Measurements from ENCODE around the gene FAM151A.

The FAM151A gene

DNA sequence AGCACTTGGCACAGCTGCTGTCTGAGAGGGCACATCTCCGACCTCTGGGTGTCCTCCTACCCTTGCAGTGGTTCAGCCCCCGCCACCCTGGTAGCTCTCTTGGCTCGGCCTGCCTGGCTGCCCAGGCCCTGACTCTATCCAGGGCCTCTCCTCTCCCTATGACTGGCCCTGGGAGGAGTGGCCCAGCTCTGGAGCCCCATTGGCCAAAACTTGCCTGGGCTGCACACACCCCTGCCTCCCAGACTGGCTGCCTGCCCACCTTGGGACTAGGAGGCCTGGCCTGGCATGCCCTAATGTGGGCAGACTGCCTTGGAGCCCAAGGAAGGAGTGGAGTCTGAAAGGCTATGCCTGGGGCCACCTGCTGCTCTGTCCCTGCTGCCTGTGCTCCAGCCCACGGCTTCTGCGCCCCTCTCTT lies 41.7 kb downstream of the FAM151A start:
- no peak for DNase-seq (ENCODE audit: extremely low read depth in 1 of 2, low read depth in 1 of 2)

DNA sequence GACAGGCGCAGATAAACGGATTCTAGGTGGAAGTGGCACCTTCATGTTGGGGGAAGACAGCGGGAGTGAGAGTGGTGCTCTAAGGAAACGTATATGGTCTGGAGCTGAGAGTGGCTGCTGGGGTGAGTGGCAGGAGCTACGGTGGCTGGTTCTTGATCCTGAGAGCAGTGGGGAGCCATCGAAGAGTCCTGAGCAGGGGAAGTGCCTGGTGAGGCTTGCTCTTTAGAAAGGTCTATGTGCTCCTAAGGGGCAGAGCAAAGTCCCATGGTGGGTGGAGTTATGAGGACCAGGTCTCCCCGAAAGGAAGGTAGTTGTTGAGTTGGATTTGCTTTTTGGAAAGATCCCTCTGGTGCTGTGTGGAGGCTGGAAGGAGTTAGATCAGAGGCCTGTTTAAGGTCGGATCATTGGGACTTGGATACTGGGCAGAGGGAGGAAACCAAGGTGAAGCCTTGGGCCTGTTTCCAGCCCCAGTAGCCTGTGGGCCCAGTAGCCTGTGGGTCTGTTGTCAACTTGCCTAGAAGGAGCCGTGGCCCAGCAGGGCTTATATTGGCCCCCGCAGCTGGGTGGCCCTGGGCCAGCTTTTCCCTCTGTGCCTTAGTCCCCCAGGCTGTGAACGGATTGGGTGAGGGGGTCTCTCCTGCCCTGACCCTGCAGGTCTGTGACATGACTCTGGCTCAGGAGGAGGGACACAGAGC lies 42.3 kb downstream of the FAM151A start:
- DNase-seq (ENCODE audit: extremely low read depth in 1 of 2, low read depth in 1 of 2): no peak

DNA sequence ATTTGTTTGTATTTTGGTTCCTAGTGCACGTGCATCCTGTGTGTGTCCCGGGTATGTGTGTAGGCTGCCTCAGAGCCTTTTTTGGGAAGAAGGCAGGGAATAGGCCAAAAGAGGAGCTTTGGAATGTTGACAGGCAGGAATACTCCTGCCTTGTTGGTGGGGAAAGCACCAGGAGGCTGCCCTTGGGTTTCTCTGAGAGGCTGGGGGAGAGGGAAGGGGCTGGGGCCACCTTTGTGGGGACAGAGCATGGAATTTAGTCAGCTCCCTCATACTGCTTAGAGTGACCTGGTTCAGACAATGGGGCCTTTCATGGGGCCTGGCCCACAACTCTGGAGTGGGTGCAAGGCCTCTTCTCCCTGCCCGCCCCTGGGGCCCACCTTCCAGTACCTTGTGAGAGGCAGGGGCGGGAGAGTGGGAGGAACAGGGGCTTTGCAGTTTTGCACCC lies 44.0 kb downstream of the FAM151A start:
- DNase-seq (ENCODE audit: extremely low read depth in 1 of 2, low read depth in 1 of 2): no peak

DNA sequence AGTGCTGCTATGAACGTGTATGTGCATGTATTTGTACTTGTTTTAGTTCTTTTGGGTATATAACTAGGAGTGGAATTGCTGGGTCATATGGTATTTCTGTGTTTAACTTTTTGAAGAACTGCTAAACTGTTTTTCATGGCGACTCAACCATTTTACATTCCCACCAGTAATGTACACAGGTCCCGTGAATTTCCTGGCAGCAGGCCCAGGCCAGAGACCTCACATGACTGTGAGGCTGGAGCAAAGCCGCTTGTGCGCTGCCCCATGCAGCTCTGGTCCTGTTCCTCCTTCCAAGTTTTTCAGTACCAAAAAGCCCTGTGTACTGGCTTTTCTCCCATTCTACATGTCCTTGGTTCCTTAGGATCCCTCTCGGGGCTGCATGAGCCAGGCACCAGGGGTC lies 45.7 kb downstream of the FAM151A start:
- no peak for DNase-seq (ENCODE audit: extremely low read depth in 1 of 2, low read depth in 1 of 2)

DNA sequence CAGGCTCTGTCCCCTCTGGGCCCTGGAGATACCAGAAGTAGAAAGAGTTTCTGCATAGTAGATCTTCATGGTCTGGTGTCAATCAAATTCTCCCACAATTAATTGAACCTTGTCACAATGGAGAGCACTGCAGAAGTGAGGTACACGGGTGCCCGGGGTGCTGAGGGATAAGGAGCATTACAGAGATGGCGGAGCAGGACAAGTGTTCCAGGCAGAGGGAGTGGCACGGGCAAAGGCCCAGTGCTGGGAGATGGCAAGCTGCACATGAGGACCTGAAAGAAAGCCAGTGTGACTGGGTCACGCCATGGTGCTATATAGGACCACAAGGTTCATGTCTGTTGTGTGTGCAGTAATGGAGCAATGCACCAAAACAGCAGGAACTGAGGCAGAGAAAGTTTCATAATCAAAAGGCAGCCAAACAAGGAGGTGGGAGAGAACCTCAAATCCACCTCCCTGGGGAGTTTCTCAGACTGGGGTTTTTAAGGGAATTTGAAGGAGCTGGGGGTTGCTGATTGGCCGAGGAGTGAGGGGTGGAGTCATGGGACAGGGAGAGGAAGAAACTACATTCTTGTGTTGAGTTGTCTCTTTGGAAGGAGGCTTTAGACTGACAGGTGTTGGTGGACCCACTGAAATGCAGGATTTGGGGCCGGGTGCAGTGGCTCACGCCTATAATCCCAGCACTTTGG lies 47.6 kb downstream of the FAM151A start:
- DNase-seq (ENCODE audit: extremely low read depth in 1 of 2, low read depth in 1 of 2): no peak

DNA sequence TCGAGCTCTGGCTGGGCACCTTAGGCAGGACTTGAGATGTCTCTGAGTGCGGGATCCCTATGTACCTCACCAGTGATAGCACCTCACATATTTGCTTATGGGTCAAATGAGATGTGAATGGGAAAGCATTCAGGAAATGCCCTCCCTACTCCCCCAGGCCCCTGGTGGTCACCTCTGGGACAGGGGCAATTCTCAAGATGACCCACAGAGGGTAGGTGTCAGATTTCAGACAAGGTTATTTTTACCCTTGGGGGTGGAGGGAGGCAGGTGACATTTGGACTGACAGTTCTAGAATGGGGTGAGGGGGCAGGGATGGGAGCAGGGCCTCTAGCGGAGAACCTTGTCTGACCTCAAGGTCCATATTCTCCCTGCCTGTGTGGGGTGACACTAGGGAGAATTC lies 48.2 kb downstream of the FAM151A start:
- no peak for DNase-seq (ENCODE audit: extremely low read depth in 1 of 2, low read depth in 1 of 2)

DNA sequence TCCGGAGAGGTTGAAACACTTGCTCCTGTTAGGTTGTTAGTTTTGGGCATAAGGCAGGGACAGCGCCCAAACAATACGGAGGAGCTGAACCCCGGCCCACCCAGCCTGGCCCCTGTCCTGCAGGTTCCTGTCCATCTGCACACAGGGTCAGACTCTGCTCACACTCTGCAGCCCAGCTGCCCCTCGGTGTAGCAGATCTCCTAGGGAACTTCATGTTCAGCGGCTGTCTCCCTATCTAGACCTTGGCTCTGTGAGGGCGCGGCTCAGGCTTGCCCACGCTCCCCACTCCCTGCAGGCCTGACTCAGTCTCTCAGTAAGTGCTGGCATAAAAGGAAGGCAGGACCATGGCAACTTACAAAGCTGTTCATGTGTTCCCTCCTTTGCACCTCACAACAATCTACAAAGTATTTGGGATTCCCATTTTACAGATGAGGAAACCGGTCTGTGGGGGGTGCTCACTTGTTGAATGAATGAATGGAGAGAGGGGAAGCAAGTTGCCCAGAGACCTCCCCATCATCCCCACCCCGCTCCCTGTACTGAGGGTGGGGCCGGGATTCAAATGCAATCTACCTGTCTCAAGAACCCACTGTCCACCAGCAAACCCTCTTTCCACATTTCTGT lies 49.1 kb downstream of the FAM151A start:
- no peak for DNase-seq (ENCODE audit: extremely low read depth in 1 of 2, low read depth in 1 of 2)

DNA sequence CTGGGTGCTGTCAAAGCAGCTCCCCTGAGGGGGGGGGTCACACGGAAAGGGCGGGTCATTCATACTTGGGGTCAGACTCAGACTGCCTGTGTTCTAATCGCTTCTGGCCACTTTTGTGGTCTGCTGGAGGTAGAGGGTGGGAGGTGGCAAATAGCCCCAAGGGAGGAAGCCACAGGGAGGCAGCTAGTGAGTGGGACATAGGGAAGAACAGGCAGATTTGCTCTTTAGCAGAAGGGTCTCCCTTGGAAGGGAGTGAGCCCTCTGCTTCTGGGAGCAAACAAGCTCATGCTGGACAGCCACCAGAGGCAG lies 50.8 kb downstream of the FAM151A start:
- DNase-seq (ENCODE audit: extremely low read depth in 1 of 2, low read depth in 1 of 2): no peak

DNA sequence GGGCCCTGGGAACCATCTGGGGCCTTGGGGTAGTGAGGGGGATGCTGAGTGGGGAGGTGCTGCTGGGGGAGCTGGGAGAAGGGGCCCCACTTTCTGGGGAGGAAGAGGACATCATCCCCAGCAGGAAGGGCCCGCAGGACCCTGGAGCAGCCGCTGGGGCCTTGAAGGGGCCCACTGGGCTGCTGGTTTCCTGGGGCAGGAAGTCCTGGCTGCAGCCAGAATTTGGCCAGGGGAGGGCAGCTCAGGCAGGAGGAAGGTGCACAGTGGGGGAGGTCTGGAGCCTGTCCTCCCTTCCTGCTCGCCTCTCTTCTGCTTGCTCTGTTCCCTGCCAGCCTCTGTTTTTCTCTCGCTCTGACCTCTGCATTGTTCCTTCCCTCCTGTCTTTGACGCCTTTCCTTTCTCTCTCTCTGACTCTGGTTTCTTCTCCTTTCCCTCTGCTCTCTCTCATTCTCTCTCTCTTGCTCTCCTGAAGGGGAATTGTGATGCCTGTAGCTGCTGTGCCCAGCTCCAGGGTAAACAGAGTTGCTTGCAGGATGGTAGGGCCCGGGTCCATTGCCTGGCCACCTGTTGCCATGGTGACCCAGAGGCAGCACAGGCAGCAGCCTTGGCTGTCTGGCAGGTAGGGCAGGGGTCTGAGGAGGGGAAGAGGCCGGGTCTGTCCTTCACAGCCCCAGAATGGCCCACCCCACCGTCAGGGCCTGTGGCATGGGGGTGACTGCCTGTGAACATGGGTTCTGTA lies 51.4 kb downstream of the FAM151A start:
- no peak for DNase-seq (ENCODE audit: extremely low read depth in 1 of 2, low read depth in 1 of 2)

DNA sequence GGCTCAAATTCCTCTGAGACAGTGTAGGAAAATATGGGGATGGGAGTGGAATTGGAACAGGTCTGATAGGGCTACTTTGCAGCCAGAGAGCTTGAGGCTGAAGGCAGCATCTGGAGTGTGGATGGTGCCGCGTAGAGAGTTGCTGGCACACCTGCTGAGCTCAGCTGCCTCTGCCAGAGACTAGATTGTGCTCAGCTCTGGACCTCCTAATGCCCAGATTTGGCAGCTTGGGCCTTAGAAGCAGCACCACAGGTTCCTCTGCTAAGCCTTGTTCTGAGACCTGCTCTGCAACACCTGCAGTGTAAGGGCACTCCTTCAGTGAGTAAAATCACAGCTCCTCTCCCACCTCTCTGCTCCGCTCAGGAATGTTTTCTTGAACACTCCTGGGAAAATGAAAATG lies 52.0 kb downstream of the FAM151A start:
- DNase-seq (ENCODE audit: extremely low read depth in 1 of 2, low read depth in 1 of 2): no peak

DNA sequence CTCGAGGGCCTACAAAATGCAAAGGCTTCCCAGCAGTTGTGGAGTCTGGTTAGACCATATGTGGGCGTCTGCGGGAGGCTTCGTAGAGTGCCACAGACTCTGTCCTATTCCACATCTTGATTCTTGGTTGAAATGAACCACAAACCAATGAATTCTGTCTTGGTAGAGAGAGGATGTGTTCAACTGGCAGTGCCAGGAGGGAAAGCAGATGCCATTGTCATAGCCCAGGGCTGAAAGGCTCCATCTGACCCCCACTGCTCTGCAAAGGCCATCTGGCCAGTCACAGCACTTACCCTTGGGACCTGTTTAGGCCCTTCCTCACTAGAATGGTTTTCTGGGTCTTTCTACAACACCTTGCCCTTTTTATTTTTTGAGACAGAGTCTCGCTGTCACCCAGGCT lies 53.2 kb downstream of the FAM151A start:
- no peak for DNase-seq (ENCODE audit: extremely low read depth in 1 of 2, low read depth in 1 of 2)

DNA sequence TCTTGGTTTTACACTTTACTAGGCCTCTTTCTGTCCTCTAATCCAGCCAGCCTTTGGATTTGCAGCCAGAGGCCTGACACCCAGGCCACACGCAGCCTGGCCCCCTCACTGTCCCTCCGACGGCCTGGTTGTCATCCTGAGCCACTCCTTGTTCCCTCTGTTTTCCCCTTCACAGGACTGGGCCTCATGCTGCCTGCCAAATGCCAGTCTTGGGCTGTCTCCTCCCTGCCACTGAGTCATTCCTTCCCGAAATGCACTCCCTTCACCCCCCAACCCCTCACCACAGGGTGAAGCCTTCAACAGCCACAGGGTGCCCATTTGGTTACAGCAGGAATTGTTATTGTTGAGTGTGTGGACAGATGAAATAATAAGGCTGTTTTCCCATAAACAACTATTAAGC lies 54.0 kb downstream of the FAM151A start:
- DNase-seq (ENCODE audit: extremely low read depth in 1 of 2, low read depth in 1 of 2): no peak

DNA sequence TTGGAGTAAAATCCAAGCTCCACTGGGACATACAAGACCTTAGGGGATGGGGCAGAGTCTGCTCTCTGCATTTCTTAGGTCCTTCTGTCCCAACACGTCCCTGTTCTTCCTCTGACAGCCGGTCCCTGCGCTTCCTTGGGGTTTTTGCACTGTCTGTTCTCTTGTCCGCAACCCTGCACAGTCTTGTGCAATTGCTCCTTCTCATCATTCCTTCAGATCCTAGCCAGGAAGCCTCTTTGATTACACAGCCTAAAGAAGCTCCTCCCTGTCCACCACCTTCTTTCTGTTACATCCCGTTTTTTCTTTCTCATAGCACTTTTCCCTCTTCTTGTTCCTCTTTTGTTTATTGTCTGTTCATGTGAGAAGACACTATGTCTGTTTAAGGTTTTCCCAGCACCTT lies 55.4 kb downstream of the FAM151A start:
- no peak for DNase-seq (ENCODE audit: extremely low read depth in 1 of 2, low read depth in 1 of 2)

DNA sequence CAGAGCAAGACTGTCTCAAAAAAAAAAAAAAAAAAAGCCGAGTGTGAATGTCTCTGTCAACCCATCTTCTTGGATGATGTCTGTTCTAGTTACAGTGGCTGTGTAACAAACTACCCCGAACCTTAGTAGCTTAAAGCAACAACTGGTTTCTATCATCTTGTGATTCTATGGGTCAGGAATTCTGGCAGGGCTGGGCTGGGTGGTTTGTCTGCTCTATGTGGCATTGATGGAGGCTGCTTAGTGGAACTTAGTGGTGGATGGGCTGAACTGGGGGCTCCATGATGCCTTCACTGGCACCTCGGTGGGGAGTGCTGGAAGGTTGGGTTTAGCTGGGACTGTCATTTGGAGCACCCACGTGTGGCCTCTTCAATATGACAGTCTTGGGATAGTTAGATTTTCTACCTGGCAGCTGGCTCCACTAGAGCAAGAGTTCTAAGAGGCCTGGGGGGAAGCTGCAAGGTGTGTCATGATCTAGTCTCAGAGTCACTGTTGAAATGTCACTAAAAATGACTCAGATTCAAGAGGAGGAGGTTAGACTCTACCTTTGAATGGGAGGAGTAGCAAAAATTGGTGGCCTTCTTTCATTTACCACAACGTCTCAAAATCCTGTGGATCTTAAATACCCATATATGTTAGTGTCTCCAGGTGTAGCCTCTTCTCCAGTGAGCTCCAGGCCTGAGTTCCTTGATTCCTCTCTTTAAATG lies 56.7 kb downstream of the FAM151A start:
- no peak for DNase-seq (ENCODE audit: extremely low read depth in 1 of 2, low read depth in 1 of 2)

DNA sequence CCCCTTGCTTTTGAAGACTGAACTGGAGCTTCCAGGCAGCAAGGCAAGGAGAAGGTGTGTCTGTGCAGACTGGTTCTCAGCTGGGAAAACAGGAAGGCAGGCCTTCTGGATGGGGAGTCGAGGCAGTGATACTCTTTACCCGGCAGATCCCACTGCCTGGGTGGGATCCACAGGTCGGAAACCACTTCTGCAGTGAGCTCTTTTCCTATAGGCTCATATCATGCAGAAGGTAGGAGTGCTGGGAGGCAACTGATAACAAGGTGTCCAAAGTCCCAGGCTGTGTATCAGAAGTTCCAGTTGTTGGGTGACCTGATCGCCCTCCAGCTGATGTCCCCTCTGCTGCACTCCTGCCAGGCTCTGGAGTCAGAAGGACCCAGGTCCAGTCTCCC lies 58.2 kb downstream of the FAM151A start:
- DNase-seq (ENCODE audit: extremely low read depth in 1 of 2, low read depth in 1 of 2): no peak

DNA sequence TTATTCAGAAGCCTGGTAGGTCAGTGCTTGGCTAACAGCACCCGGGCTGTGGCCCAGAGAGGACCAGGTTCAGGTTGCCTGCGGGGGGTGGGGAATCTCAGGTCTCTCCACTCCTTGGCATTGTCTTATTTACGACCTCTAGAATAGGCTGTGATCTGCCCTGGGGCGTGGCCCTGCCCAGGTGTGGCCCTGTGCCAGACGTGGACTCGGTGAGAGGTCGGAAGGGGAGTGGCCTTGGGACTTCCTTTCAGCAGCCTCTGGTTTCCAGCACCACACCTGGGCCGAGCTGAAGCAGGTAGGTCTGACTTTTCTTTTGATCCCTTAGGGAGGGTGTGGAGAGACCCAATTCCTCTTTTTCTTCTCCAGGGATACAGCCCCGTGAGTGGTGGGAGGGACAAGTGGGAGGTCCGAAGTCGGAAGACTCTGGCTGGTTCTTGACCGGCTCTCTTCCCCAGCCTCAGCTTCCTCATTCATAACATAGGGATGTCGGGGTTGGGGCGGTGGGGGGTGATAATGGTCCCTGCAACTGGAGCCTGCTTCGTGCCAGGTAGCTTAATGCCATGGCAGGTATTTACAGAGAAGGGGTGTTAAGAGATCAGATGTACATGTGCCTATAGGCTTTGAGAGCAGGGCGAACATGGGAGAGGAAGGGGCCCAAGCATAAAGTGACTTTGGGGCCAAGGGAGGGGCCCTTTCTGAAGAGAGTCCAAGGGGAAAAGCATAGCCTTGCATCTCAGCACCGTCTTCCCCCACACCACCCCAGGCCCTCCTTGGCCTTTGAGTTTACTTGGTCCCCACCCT lies 58.8 kb downstream of the FAM151A start:
- no peak for DNase-seq (ENCODE audit: extremely low read depth in 1 of 2, low read depth in 1 of 2)

DNA sequence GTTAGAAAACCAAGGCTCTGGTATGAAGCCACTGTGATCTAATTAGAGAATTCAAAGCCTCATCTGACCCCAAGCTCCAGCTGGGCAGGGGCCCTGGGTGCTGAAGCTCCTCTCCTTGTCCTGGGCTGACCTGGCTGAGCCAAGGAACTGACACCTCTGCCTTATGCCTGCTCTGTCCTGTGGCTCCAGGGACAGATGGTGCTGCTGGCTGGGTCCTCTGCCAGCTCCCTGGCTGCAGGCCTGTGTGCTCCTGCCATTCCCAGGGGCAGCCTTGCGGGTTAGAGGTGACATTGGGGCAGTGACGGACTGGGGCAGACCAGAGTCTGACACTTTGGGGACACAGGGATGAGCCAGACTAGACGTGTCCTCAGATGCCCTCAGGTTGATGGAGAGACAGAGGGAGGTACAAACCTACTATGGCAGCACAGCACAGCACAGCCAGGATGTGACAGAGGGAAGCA lies 63.5 kb downstream of the FAM151A start:
- DNase-seq (ENCODE audit: extremely low read depth in 1 of 2, low read depth in 1 of 2): no peak

All from stimulated activated CD8-positive, alpha-beta memory T cell treated with anti-CD3 and anti-CD28 coated beads, Interleukin-7, amount 100 ng/mL, for 48 hours (primary cell).